CD4-positive, alpha-beta T cell treated with Interferon gamma for 1 hour (primary cell): ENCODE results near the gene MAGOHB.
"Not testable (repeated sequence)": the region's sequence is repeated elsewhere in the genome, so short reads cannot be mapped to it uniquely, and the experiment has no call there.

Experiments
- DNase-seq: peaks from one replicate; pipeline ENCODE4 v3.0.0-alpha.2; 2020

MAGOHB gene

GRCh38 chr12:10613349-10614055 lies at the start of gene MAGOHB:
Gene MAGOHB, minus strand, starts transcription at chr12:10613609. Its CDS starts 77 bp downstream, at chr12:10613532.
- peak; percentile 95 for DNase-seq

- DNase-seq, result no peak
These were observed 47.9 kb upstream of the MAGOHB start for GRCh38 chr12:10661338-10661737.

- DNase-seq, result no peak
These were observed 40.6 kb upstream of the MAGOHB start for GRCh38 chr12:10654003-10654402.

- no peak for DNase-seq
These were observed 38.8 kb upstream of the MAGOHB start for GRCh38 chr12:10652192-10652591.

GRCh38 chr12:10646576-10646975 lies 33.2 kb upstream of the MAGOHB start:
- DNase-seq, result not testable (repeated sequence)

GRCh38 chr12:10645910-10646309 lies 32.5 kb upstream of the MAGOHB start:
- no peak for DNase-seq

GRCh38 chr12:10641735-10642500 lies 28.5 kb upstream of the MAGOHB start:
- no peak for DNase-seq

- DNase-seq, result no peak
These were observed 25.3 kb upstream of the MAGOHB start for GRCh38 chr12:10638728-10639127.

- DNase-seq, result no peak
These were observed 23.2 kb upstream of the MAGOHB start for GRCh38 chr12:10636611-10637010.

GRCh38 chr12:10636124-10636523 lies 22.7 kb upstream of the MAGOHB start:
- DNase-seq, result no peak

- no peak for DNase-seq
These were observed 21.9 kb upstream of the MAGOHB start for GRCh38 chr12:10635306-10635705.

- no peak for DNase-seq
These were observed 21.0 kb upstream of the MAGOHB start for GRCh38 chr12:10634427-10634826.

- DNase-seq, result no peak
These were observed 20.1 kb upstream of the MAGOHB start for GRCh38 chr12:10633541-10633940.

GRCh38 chr12:10632226-10632625 lies 18.8 kb upstream of the MAGOHB start:
- no peak for DNase-seq

GRCh38 chr12:10624605-10625004 lies 11.2 kb upstream of the MAGOHB start:
- DNase-seq, result no peak

GRCh38 chr12:10623131-10623530 lies 9.7 kb upstream of the MAGOHB start:
- DNase-seq, result no peak

GRCh38 chr12:10621278-10621677 lies 7.9 kb upstream of the MAGOHB start:
- no peak for DNase-seq

GRCh38 chr12:10620078-10620779 lies 6.8 kb upstream of the MAGOHB start:
- DNase-seq, result no peak

GRCh38 chr12:10618338-10618987 lies 5.1 kb upstream of the MAGOHB start:
- DNase-seq, result no peak

- no peak for DNase-seq
These were observed 4.5 kb upstream of the MAGOHB start for GRCh38 chr12:10617863-10618262.

- DNase-seq, result no peak
These were observed 2.1 kb upstream of the MAGOHB start for GRCh38 chr12:10615532-10615931.

- no peak for DNase-seq
These were observed 604 bp upstream of the MAGOHB start for GRCh38 chr12:10614056-10614370.

GRCh38 chr12:10612984-10613348 lies 443 bp downstream of the MAGOHB start:
- DNase-seq, result no peak

GRCh38 chr12:10612110-10612509 lies 1.3 kb downstream of the MAGOHB start:
- no peak for DNase-seq
